Keratinocyte (primary cell): Measurements from ENCODE around the gene SHANK1. TPM values are rescaled to one million over a fixed set of nuclear protein-coding genes. Genes with fewer than 3 reads are reported as not detected.

Experiments
- DNase-seq: peaks from one replicate; pipeline ENCODE4 v3.0.0-alpha.2; 2011; ENCODE audit warnings: low read depth, missing footprints, low spot score
- FAIRE-seq: peaks from 2 replicates; lab custom pipeline; 2011; peaks lifted over from hg19 to GRCh38; lab: Jason Lieb, UNC
- H2AFZ ChIP-seq: 2 replicates; pipeline ENCODE4 v1.6.0; 2012; ENCODE audit warnings: low read length, control low read depth, inconsistent platforms; ENCODE audit not compliant: control insufficient read depth
- H3K27ac ChIP-seq: 2 replicates; pipeline ENCODE4 v1.5.1; 2011; ENCODE audit warnings: low read length; ENCODE audit not compliant: control insufficient read depth, insufficient read depth
- H3K27me3 ChIP-seq: 3 replicates; pipeline ENCODE4 v1.6.0; 2011; ENCODE audit warnings: low read length; ENCODE audit not compliant: control insufficient read depth, insufficient read depth; ENCODE audit errors: extremely low read depth
- H3K36me3 ChIP-seq, 2 experiments: 2 replicates in 1 of 2; 3 replicates in 1 of 2; pipeline ENCODE4 v1.5.1; 2011; ENCODE audit warnings: low read length in 2 of 2, mild to moderate bottlenecking in 1 of 2; ENCODE audit not compliant: control insufficient read depth in 2 of 2, insufficient read depth in 2 of 2; ENCODE audit errors: extremely low read depth in 1 of 2
- H3K4me1 ChIP-seq: 3 replicates; pipeline ENCODE4 v1.5.1; 2011; ENCODE audit warnings: low read length; ENCODE audit not compliant: control insufficient read depth, insufficient read depth; ENCODE audit errors: extremely low read depth
- H3K4me2 ChIP-seq: 3 replicates; pipeline ENCODE4 v1.6.0; 2011; ENCODE audit warnings: low read depth, low read length; ENCODE audit not compliant: control insufficient read depth, insufficient read depth; ENCODE audit errors: extremely low read depth
- H3K4me3 ChIP-seq, 3 experiments: fragments of 200-600 bp in 1 of 3; sonication (generic) in 1 of 3; 2 replicates in 2 of 3; 3 replicates in 1 of 3; pipeline ENCODE4 v1.5.1; 2011 to 2016; ENCODE audit warnings: low read length in 3 of 3, mild to moderate bottlenecking in 3 of 3, control low read depth in 2 of 3, inconsistent platforms in 1 of 3, low read depth in 1 of 3, mixed read lengths in 1 of 3, mixed run types in 1 of 3, moderate library complexity in 1 of 3; ENCODE audit not compliant: control insufficient read depth in 2 of 3, insufficient read depth in 2 of 3; ENCODE audit errors: extremely low read depth in 1 of 3
- H3K79me2 ChIP-seq: 2 replicates; pipeline ENCODE4 v1.6.0; 2012; ENCODE audit warnings: low read length; ENCODE audit not compliant: control insufficient read depth, insufficient read depth
- H3K9ac ChIP-seq: 3 replicates; pipeline ENCODE4 v1.6.0; 2011; ENCODE audit warnings: low read length; ENCODE audit not compliant: control insufficient read depth, insufficient read depth; ENCODE audit errors: extremely low read depth
- H3K9me1 ChIP-seq: 3 replicates; pipeline ENCODE4 v1.6.0; 2011; ENCODE audit warnings: low read length; ENCODE audit not compliant: control insufficient read depth, insufficient read depth; ENCODE audit errors: extremely low read depth
- H3K9me3 ChIP-seq: 2 replicates; pipeline ENCODE4 v1.5.1; 2012; ENCODE audit warnings: low read depth, low read length; ENCODE audit not compliant: control insufficient read depth
- H4K20me1 ChIP-seq: 3 replicates; pipeline ENCODE4 v1.6.0; 2011; ENCODE audit warnings: low read length; ENCODE audit not compliant: control insufficient read depth, insufficient read depth; ENCODE audit errors: extremely low read depth
- EZH2 ChIP-seq: IDR thresholded peaks from one replicate; pipeline ENCODE4 v1.6.1; 2012; ENCODE audit warnings: inconsistent platforms, mild to moderate bottlenecking, low read length, moderate library complexity
- dilution Hi-C: fragments of 300-500 bp; cut with MboI; formaldehyde crosslinking; loops from one replicate; pipeline ENCODE4 v1.7.0; 2020; ENCODE audit warnings: low sequenced_read_pairs; ENCODE audit not compliant: extremely low pct_ligation_motif_present
- polyA plus RNA-seq, 5 experiments: library from polyadenylated mRNA; depleted of rRNA in 3 of 5; stranded (reverse) in 3 of 5; stranded (forward) in 1 of 5; unstranded in 1 of 5; fragments of >200 nt; gene quantifications; 1 replicate in 1 of 5; 2 replicates in 3 of 5; 3 replicates in 1 of 5; pipeline versions ENCODE4 v1.2.1 to v1.2.3, GENCODE V29; 2011 to 2012; ENCODE audit warnings: missing spikeins in 2 of 5, low read depth in 1 of 5, low replicate concordance in 1 of 5
- TF ChIP-seq, protein P1 (sequence below), 3 experiments: IDR thresholded peaks in 1 of 3; conservative IDR thresholded peaks in 1 of 3; optimal IDR thresholded peaks in 1 of 3; 2 replicates in 2 of 3; 3 replicates in 1 of 3; pipeline versions ENCODE3 to v1.5.1; 2011; ENCODE audit warnings: low read length in 3 of 3, mild to moderate bottlenecking in 3 of 3, moderate library complexity in 2 of 3, control low read depth in 1 of 3, inconsistent platforms in 1 of 3; ENCODE audit not compliant: insufficient read depth in 2 of 3; ENCODE audit errors: extremely low read depth in 1 of 3

Gene SHANK1
- polyA plus RNA-seq, 1 donor (not counting 4 experiments of a cell fraction or from before 2014, with no cell fraction given): 0.51 TPM

GRCh38 chr19:50718255-50719118, 1.1 kb downstream of the SHANK1 start:
- Histone ChIP-seq H3K9ac (no peak overlapping the region), H3K9me3 (no peaks in the 10 kb centered on the region), H3K4me3 (peak overlapping the region in 1 of 3 experiments; percentile 32), H3K4me1 (peaks cover 7% of the 10 kb centered on the region), H4K20me1 (peaks cover 4% of the 10 kb centered on the region), H3K9me1 (no peaks in the 10 kb centered on the region), H3K27ac (no peak overlapping the region), H3K4me2 (no peak overlapping the region), H3K27me3 (peaks cover 31% of the 10 kb centered on the region), H3K36me3 (no peaks in the 10 kb centered on the region), H3K79me2 (no peaks in the 10 kb centered on the region), H2AFZ (no peak overlapping the region)
- dilution Hi-C loops: no loop called here
- FAIRE-seq (no peak), DNase-seq (no peak)
- TF ChIP-seq EZH2: peak; percentile 83
- TF ChIP-seq, protein P1, sequence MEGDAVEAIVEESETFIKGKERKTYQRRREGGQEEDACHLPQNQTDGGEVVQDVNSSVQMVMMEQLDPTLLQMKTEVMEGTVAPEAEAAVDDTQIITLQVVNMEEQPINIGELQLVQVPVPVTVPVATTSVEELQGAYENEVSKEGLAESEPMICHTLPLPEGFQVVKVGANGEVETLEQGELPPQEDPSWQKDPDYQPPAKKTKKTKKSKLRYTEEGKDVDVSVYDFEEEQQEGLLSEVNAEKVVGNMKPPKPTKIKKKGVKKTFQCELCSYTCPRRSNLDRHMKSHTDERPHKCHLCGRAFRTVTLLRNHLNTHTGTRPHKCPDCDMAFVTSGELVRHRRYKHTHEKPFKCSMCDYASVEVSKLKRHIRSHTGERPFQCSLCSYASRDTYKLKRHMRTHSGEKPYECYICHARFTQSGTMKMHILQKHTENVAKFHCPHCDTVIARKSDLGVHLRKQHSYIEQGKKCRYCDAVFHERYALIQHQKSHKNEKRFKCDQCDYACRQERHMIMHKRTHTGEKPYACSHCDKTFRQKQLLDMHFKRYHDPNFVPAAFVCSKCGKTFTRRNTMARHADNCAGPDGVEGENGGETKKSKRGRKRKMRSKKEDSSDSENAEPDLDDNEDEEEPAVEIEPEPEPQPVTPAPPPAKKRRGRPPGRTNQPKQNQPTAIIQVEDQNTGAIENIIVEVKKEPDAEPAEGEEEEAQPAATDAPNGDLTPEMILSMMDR (optimal IDR thresholded peaks at IDR 0.05 in 1 of 3, IDR thresholded peaks at IDR 0.05 in 1 of 3, conservative IDR thresholded peaks at IDR 0.05 in 1 of 3; ENCODE audit: extremely low read depth in 1 of 3, insufficient read depth in 2 of 3, low read length in 3 of 3): no peak

GRCh38 chr19:50717891-50718254, 1.7 kb downstream of the SHANK1 start:
- Histone ChIP-seq H3K9ac (no peak overlapping the region), H3K79me2 (no peaks in the 10 kb centered on the region), H3K9me3 (no peaks in the 10 kb centered on the region), H3K36me3 (no peaks in the 10 kb centered on the region), H3K4me1 (peaks cover 7% of the 10 kb centered on the region), H3K27me3 (peaks cover 29% of the 10 kb centered on the region), H3K27ac (no peak overlapping the region), H2AFZ (no peak overlapping the region), H3K4me3 (no peak overlapping the region), H4K20me1 (peaks cover 4% of the 10 kb centered on the region), H3K9me1 (no peaks in the 10 kb centered on the region), H3K4me2 (no peak overlapping the region)
- DNase-seq (no peak), FAIRE-seq (no peak)
- dilution Hi-C loops: no loop called here
- TF ChIP-seq, protein P1 (optimal IDR thresholded peaks at IDR 0.05 in 1 of 3, IDR thresholded peaks at IDR 0.05 in 1 of 3, conservative IDR thresholded peaks at IDR 0.05 in 1 of 3; ENCODE audit: extremely low read depth in 1 of 3, insufficient read depth in 2 of 3, low read length in 3 of 3): no peak
- no peak for TF ChIP-seq EZH2
